PFSK-1 (cell line): Measurements from ENCODE around the gene CCDC12.

Experiments used
- POLR2AphosphoS5 ChIP-seq: IDR thresholded peaks from 2 replicates; pipeline ENCODE4 v1.6.1; 2012; ENCODE audit warnings: low read depth, mild to moderate bottlenecking, control low read depth, low read length, moderate library complexity
- SIN3A ChIP-seq: IDR thresholded peaks from 2 replicates; pipeline ENCODE4 v1.6.1; 2012; ENCODE audit warnings: mild to moderate bottlenecking, low read length, moderate library complexity, borderline replicate concordance; ENCODE audit not compliant: insufficient read depth

- TF ChIP-seq POLR2AphosphoS5: no peak
- TF ChIP-seq SIN3A: no peak
These were observed 46.1 kb upstream of the CCDC12 start for GRCh38 chr3:47022641-47023071.
